ENCODE data around the gene DGKZ.

DGKZ gene

DNA sequence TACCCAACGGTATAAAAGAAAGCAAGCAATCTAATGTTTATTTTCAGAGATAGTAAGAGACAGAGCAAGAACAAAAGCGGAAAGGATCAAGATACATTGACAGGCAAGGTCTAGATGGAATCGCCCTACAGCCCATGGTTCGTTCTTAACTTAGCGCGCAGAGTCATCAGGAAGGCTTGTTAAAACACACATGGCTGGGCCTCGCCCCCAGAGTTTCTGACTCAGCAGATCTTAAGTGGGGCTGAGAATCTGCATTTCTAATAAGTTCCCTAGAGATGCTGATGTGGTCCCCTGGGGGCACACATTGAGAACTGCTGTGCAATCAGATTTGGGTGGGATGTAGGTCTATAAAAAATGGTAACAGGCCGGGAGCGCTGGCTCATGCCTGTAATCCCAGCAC, 80.1 kb downstream of the DGKZ start:
- H3K27ac Mint-ChIP-seq = no peak overlapping the region
- ATAC-seq = no peak
- H3K9me3 Mint-ChIP-seq = no peaks in the 10 kb centered on the region
- H3K27me3 Mint-ChIP-seq = no peaks in the 10 kb centered on the region
- H3K4me1 Mint-ChIP-seq = no peaks in the 10 kb centered on the region
- H3K4me3 Mint-ChIP-seq = no peak overlapping the region
- H3K36me3 Mint-ChIP-seq = peaks cover 59% of the 10 kb centered on the region

DNA sequence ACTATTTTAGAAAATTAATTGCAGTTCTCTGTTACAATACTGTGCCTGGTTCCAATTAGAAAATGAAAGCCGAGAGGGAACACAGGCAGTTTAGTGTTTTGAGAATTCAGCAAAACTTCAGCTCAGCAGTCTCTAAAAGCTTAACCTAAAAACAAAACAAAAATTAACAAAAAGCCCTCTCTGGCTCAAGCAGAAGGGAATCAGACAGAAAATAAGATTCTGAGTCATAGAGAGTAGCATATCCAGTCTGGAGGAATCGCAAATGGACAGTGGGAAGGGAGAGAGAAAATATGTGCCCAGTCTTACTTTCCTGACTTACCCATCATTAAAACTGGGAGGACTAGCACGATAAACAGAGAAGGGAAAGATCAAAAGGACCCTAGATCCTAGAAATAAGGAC, 82.5 kb downstream of the DGKZ start:
- no peak for ATAC-seq
- no peaks in the 10 kb centered on the region for H3K9me3 Mint-ChIP-seq
- no peak overlapping the region for H3K4me3 Mint-ChIP-seq
- no peak overlapping the region for H3K27ac Mint-ChIP-seq
- no peaks in the 10 kb centered on the region for H3K27me3 Mint-ChIP-seq
- H3K36me3 Mint-ChIP-seq = peaks cover 71% of the 10 kb centered on the region
- no peaks in the 10 kb centered on the region for H3K4me1 Mint-ChIP-seq

Measured in stimulated activated memory B cell treated with anti-CD40 and anti-IgM and Interleukin-4, amounts not matched to agents 10 μg/mL and 1 μg/mL and 100 μg/mL, for 72 hours (primary cell).